ENCODE data around the gene RANBP1. TPM values are rescaled to one million over a fixed set of nuclear protein-coding genes. Genes with fewer than 3 reads are reported as not detected.

Gene RANBP1
- total RNA-seq, 2 donors from 2014 or later, result 71.2 to 266 TPM

DNA sequence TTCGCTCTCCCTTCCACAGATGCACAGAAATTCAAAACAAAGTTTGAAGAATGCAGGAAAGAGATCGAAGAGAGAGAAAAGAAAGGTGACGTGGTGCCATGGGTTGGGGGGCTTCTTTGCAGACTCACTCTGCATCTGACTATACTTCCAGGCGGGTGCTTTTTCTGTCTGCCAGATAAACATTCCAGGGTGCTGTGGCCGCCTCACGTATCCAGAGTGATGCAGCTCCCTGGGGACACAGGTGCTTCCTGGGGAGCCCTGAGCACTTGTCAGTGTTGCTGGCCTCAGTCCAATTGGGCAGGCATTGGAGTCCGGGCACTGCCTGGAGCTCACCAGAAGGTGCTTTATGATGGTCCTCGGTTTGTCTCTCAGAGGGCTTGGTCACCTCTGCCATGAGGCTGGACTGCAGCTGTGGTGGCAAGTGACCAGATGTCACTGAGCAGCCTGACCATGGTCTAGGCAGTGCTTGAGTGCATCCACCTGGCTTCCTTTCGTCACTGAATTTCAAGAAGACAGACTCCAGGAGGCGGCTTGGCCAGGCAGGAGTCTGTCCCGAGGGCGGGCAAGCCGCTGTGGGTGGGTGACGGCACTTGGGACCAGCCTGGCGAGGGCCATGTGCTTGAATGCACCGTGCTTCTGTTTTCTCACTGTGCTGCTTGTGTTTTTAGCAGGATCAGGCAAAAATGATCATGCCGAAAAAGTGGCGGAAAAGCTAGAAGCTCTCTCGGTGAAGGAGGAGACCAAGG, 10.6 kb downstream of the RANBP1 start:
- Histone ChIP-seq H3K4me1 (no peaks in the 10 kb centered on the region), H3K4me3 (no peak overlapping the region), H3K9ac (ENCODE audit: low read depth in 2 of 2, low read length in 2 of 2) (no peak overlapping the region), H3K27me3 (no peaks in the 10 kb centered on the region), H3K9me3 (no peaks in the 10 kb centered on the region), H3K36me3 (peaks cover 4% of the 10 kb centered on the region), H3K27ac (no peak overlapping the region)
- no peak for DNase-seq
- TF ChIP-seq, protein P1, sequence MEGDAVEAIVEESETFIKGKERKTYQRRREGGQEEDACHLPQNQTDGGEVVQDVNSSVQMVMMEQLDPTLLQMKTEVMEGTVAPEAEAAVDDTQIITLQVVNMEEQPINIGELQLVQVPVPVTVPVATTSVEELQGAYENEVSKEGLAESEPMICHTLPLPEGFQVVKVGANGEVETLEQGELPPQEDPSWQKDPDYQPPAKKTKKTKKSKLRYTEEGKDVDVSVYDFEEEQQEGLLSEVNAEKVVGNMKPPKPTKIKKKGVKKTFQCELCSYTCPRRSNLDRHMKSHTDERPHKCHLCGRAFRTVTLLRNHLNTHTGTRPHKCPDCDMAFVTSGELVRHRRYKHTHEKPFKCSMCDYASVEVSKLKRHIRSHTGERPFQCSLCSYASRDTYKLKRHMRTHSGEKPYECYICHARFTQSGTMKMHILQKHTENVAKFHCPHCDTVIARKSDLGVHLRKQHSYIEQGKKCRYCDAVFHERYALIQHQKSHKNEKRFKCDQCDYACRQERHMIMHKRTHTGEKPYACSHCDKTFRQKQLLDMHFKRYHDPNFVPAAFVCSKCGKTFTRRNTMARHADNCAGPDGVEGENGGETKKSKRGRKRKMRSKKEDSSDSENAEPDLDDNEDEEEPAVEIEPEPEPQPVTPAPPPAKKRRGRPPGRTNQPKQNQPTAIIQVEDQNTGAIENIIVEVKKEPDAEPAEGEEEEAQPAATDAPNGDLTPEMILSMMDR (IDR thresholded peaks at IDR 0.05), result no peak
- intact Hi-C loops (cut with DNase I), result no loop called here

DNA sequence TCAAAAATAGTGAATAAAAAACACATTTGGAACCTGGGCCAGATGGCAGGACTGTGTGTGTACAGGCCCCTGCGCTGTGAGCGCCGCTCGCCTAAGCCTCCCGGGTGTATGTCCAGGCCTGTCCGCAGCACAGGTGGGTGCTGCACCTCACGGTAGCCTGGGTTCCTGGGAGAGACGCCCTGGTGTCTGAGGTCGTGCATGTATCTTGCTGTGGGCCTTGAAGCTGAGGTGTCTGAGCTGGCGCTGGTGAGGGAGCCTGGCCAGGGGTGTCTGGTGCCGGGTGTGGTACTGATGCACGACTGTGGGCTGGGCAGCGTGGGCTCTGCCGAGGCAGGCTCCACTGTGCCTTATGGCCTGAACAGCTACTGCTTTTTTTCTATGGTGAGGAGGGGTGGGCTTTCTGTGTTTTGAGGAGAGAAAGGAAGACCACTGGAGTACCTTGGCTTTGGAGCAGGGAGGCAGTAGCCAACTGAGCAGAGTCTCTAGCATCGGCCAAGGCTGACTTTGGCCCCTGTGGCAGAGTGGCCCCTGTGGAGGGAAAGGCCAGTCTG, 11.5 kb downstream of the RANBP1 start:
- H3K36me3 ChIP-seq, result peaks cover 4% of the 10 kb centered on the region
- no peak for DNase-seq
- intact Hi-C loops (cut with DNase I), result no loop called here

DNA sequence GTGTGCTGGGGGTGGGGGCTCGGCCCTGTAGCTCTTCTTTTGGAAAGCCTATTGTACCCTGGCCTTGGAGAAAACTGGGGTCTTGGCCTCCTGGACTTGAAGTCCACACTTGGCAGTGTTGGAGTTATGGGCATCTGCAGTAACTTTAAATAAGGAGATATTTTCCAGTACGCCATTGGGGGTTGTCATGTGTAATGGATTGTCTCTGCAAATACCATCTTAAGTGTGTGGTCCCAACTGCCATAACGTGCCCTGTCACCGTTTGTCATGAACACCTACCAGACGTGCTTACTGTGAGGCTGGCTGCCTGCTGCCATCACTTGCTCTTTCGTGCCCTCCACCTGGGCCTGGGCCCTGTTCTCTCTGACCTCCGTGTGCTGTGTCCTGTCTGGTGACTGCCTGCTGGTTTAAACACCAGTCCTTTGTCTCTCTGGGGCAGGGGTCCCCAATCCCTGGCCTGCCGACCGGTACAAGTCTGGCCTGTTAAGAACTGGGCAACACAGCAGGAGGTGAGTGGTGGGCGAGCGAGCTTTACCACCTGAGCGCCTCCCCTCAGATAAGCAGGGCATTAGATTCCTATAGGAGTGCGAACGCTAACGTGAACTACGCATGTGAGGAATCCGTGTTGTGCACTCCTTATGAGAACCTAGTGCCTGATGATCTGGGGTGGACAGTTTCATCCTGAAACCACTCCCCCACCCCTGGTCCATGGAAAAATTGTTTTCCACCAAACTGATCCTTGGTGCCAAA, 12.1 kb downstream of the RANBP1 start:
- TF ChIP-seq, protein P1 (IDR thresholded peaks at IDR 0.05), result no peak
- peaks cover 10% of the 10 kb centered on the region for H3K4me1 ChIP-seq
- no peak overlapping the region for H3K27ac ChIP-seq
- H3K9me3 ChIP-seq, result no peaks in the 10 kb centered on the region
- DNase-seq, result no peak
- no peak overlapping the region for H3K9ac ChIP-seq (ENCODE audit: low read depth in 2 of 2, low read length in 2 of 2)
- intact Hi-C loops (cut with DNase I), result no loop called here
- H3K4me3 ChIP-seq, result no peak overlapping the region
- H3K27me3 ChIP-seq, result no peaks in the 10 kb centered on the region
- peaks cover 4% of the 10 kb centered on the region for H3K36me3 ChIP-seq

More for the DNA sequence above, 11.5 kb downstream of the RANBP1 start:
- TF ChIP-seq, protein P1 (IDR thresholded peaks at IDR 0.05), result no peak
- Histone ChIP-seq H3K9ac (ENCODE audit: low read depth in 2 of 2, low read length in 2 of 2) (no peak overlapping the region), H3K4me3 (no peak overlapping the region), H3K27ac (no peak overlapping the region), H3K4me1 (peaks cover 3% of the 10 kb centered on the region), H3K27me3 (no peaks in the 10 kb centered on the region), H3K9me3 (no peaks in the 10 kb centered on the region)

DNA sequence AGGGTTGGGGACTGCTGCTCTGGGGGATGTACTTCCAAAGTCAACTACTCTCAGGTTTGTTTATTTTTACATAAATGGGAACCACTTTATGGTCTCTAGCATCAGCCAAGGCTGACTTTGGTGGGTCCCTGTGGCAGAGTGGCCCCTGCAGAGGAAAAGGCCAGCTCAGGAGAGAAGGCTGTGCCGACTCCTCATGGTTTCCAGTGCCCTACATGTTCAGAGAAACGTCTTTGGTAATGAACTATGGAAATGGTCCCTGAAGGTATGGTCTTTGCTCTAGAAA, 12.7 kb downstream of the RANBP1 start:
- Histone ChIP-seq H3K27me3 (no peaks in the 10 kb centered on the region), H3K27ac (no peak overlapping the region), H3K4me1 (peaks cover 10% of the 10 kb centered on the region), H3K36me3 (peaks cover 4% of the 10 kb centered on the region), H3K9ac (ENCODE audit: low read depth in 2 of 2, low read length in 2 of 2) (no peak overlapping the region), H3K4me3 (no peak overlapping the region), H3K9me3 (no peaks in the 10 kb centered on the region)
- DNase-seq, result no peak
- TF ChIP-seq, protein P1 (IDR thresholded peaks at IDR 0.05), result no peak
- intact Hi-C loops (cut with DNase I), result no loop called here

DNA sequence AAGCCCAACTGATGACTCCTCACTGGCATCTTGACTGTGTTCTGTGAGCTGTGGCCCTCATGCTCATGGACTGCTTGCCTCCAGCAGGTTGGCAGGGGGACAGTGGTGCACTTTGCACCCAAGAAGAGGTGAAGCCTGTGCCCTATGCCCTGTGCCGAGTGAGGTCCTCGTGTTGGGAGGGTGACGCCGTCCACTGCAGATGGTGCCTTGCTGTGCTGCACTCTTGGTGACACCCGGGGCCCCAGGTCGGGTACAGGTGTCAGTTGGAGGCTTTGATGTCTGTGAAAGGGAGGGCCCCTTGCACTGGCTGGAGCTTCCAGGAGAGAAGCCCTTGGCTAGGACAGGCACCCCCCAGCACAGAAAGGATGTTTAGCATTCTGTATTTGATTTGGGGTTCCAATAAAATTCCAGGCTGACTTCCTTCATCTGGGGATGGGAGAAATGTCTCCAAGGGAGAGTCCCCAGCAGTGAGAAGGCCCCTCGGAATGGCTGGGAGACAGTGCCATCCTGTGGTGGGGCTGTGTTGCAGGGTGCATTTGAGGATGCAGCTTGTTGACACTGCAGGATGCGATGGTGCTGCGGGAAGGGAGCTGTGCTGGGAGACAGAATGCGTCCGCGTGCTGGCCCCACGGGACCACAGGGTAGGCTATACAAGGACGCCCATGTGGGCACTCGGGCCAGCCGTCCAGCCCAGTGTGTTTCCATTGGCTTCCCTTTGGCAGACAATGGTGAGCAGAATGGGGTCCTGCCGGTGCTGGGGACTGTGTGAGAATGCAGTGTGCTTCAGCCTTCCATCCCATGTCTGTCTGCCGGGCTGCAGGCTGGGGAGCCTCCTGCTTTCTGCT, 13.2 kb downstream of the RANBP1 start:
- peaks cover 10% of the 10 kb centered on the region for H3K4me1 ChIP-seq
- no peak overlapping the region for H3K27ac ChIP-seq
- H3K27me3 ChIP-seq, result no peaks in the 10 kb centered on the region
- H3K4me3 ChIP-seq, result no peak overlapping the region
- H3K36me3 ChIP-seq, result peaks cover 4% of the 10 kb centered on the region
- peak overlapping the region in 1 of 2 donors; percentile 12 for H3K9ac ChIP-seq (ENCODE audit: low read depth in 2 of 2, low read length in 2 of 2)
- TF ChIP-seq, protein P1 (IDR thresholded peaks at IDR 0.05), result no peak
- DNase-seq, result peak; percentile 35
- intact Hi-C loops (cut with DNase I), result no loop called here
- no peaks in the 10 kb centered on the region for H3K9me3 ChIP-seq
